Breast epithelium (tissue), 3 donors: ENCODE results near the gene KMT2A.

Experiments
- CTCF ChIP-seq, 3 donors: fragments of 450-650 bp; IDR thresholded peaks; one replicate each; pipeline ENCODE4 v1.5.1; 2016 to 2017; ENCODE audit warnings: antibody characterized with exemption in 3 of 3, mild to moderate bottlenecking in 3 of 3, moderate library complexity in 3 of 3
- POLR2AphosphoS5 ChIP-seq, 3 donors: sonication (generic); formaldehyde crosslinking; IDR thresholded peaks; one replicate each; pipeline ENCODE4 v1.6.1; 2017; ENCODE audit warnings: antibody characterized with exemption in 3 of 3

DNA sequence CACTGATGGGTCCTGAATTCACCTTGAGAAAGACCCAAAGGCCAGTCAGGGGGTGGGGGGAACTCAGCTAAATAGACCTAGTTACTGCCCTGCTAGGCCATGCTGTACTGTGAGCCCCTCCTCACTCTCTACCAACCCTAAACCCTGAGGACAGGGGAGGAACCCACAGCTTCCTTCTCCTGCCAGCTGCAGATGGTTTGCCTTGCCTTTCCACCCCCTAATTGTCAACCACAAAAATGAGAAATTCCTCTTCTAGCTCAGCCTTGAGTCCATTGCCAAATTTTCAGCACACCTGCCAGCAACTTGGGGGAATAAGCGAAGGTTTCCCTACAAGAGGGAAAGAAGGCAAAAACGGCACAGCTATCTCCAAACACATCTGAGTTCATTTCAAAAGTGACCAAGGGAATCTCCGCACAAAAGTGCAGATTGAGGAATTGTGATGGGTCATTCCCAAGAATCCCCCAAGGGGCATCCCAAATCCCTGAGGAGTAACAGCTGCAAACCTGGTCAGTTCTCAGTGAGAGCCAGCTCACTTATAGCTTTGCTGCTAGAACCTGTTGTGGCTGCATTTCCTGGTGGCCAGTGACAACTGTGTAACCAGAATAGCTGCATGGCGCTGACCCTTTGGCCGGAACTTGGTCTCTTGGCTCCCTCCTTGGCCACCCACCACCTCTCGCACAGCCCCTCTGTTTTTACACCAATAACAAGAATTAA is 88.6 kb downstream of the KMT2A start:
- TF ChIP-seq POLR2AphosphoS5 (IDR thresholded peaks at IDR 0.05) = no peak
- no peak for TF ChIP-seq CTCF (IDR thresholded peaks at IDR 0.05)
